Colonic mucosa (tissue), 4 donors: Measurements from ENCODE around the gene SLC27A6. TPM values are rescaled to one million over a fixed set of nuclear protein-coding genes. Genes with fewer than 3 reads are reported as not detected.

Experiments used
- DNase-seq: peaks from one replicate; pipeline ENCODE4 v3.0.0-alpha.2; 2020
- H3K27ac ChIP-seq: fragments of 200-600 bp; one replicate; pipeline ENCODE4 v1.8.0; 2021
- H3K27me3 ChIP-seq: fragments of 200-600 bp; one replicate; pipeline ENCODE4 v1.8.0; 2021
- H3K36me3 ChIP-seq: fragments of 200-600 bp; one replicate; pipeline ENCODE4 v1.8.0; 2021
- H3K4me1 ChIP-seq: fragments of 200-600 bp; one replicate; pipeline ENCODE4 v1.8.0; 2021; ENCODE audit warnings: mild to moderate bottlenecking
- H3K4me3 ChIP-seq: fragments of 200-600 bp; one replicate; pipeline ENCODE4 v1.8.0; 2021
- H3K9ac ChIP-seq, 2 donors: one replicate each; pipeline ENCODE4 v1.7.0; 2013; ENCODE audit warnings: control low read depth in 2 of 2, low read depth in 2 of 2, low read length in 2 of 2
- H3K9me3 ChIP-seq: fragments of 200-600 bp; one replicate; pipeline ENCODE4 v1.8.0; 2021
- intact Hi-C: fragments of 100-400 bp; cut with DNase I; formaldehyde crosslinking; loops from one replicate; pipeline ENCODE4 v1.14.1; 2022
- total RNA-seq, 2 donors: library from RNA; stranded (reverse); fragmentation: NEBNext Ultra II Directional in 1 of 2; extraction: Animal tissue kit (Norgen Biotek cat#: 25700) in 1 of 2; gene quantifications; one replicate each; pipeline ENCODE4 v1.2.1, GENCODE V29; 2021
- TF ChIP-seq, protein P1 (sequence below): fragments of 200-600 bp; IDR thresholded peaks from one replicate; pipeline ENCODE4 v1.8.0; 2022; ENCODE audit warnings: antibody characterized with exemption, mild to moderate bottlenecking
- donor health status: healthy.
- donor health status: DM: no; HTN: no; CAD: no.
- donor health status: DM: no; HTN: no; CAD: no.

SLC27A6 gene
- total RNA-seq, 2 donors from 2014 or later, result 0.48 to 0.67 TPM

DNA sequence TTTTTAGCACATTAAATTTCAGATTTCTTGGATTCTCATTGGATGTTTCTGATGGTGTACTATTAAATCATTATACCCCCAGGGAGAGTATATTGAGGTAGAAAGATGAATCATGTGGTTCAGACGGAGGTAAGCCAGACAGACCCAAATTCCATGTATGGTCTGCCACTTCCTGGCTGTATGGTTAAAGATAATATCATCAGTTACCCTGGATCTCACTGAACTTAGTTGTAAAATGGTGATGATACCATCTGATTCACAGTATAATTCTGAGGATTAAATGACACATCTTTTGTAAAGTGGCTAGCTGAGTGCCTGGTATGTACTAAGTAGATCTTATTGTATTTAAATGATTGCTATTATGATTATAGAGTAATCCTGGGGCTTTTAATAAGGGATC is 9.3 kb downstream of the SLC27A6 start:
- Histone ChIP-seq H3K4me1 (no peaks in the 10 kb centered on the region), H3K27me3 (no peaks in the 10 kb centered on the region), H3K4me3 (no peak overlapping the region), H3K9ac (no peak overlapping the region), H3K9me3 (no peaks in the 10 kb centered on the region), H3K36me3 (no peaks in the 10 kb centered on the region), H3K27ac (no peak overlapping the region)
- intact Hi-C loops, result no loop called here
- DNase-seq, result no peak
- TF ChIP-seq, protein P1, sequence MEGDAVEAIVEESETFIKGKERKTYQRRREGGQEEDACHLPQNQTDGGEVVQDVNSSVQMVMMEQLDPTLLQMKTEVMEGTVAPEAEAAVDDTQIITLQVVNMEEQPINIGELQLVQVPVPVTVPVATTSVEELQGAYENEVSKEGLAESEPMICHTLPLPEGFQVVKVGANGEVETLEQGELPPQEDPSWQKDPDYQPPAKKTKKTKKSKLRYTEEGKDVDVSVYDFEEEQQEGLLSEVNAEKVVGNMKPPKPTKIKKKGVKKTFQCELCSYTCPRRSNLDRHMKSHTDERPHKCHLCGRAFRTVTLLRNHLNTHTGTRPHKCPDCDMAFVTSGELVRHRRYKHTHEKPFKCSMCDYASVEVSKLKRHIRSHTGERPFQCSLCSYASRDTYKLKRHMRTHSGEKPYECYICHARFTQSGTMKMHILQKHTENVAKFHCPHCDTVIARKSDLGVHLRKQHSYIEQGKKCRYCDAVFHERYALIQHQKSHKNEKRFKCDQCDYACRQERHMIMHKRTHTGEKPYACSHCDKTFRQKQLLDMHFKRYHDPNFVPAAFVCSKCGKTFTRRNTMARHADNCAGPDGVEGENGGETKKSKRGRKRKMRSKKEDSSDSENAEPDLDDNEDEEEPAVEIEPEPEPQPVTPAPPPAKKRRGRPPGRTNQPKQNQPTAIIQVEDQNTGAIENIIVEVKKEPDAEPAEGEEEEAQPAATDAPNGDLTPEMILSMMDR, result no peak

- intact Hi-C loops, result no loop called here
- no peaks in the 10 kb centered on the region for H3K9me3 ChIP-seq
- no peaks in the 10 kb centered on the region for H3K27me3 ChIP-seq
- H3K4me1 ChIP-seq, result no peaks in the 10 kb centered on the region
- H3K9ac ChIP-seq, result no peak overlapping the region
- H3K27ac ChIP-seq, result no peak overlapping the region
- no peaks in the 10 kb centered on the region for H3K36me3 ChIP-seq
- H3K4me3 ChIP-seq, result no peak overlapping the region
- TF ChIP-seq, protein P1, result no peak
- no peak for DNase-seq
Measured at GRCh38 chr5:128979761-128980160, 14.5 kb downstream of the SLC27A6 start.

DNA sequence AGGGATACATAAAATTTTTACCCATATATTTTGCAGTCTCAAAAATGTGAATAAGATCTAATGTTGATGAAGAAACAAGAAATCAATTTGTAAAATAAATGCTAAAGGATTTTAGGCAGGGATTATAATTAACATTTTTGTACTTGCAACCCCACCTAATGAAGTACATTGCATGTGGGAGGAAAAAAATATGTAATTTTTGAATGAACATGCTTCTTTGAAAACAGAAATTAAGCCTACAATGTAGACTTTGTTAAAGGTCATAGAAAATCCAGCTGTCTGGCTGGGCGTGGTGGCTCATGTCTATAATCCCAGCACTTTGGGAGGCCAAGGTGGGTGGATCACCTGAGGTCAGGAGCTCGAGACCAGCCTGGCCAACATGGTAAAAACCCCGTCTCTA is 15.6 kb downstream of the SLC27A6 start:
- no peak for DNase-seq
- H3K9me3 ChIP-seq, result no peaks in the 10 kb centered on the region

GRCh38 chr5:128984480-128984879 is 19.2 kb downstream of the SLC27A6 start:
- intact Hi-C loops, result no loop called here
- H3K9ac ChIP-seq, result no peak overlapping the region

More for the DNA sequence above, 15.6 kb downstream of the SLC27A6 start:
- TF ChIP-seq, protein P1, result no peak
- H3K27ac ChIP-seq, result no peak overlapping the region
- no peaks in the 10 kb centered on the region for H3K4me1 ChIP-seq
- intact Hi-C loops, result no loop called here
- H3K9ac ChIP-seq, result no peak overlapping the region
- H3K4me3 ChIP-seq, result no peak overlapping the region
- H3K27me3 ChIP-seq, result no peaks in the 10 kb centered on the region
- no peaks in the 10 kb centered on the region for H3K36me3 ChIP-seq

DNA sequence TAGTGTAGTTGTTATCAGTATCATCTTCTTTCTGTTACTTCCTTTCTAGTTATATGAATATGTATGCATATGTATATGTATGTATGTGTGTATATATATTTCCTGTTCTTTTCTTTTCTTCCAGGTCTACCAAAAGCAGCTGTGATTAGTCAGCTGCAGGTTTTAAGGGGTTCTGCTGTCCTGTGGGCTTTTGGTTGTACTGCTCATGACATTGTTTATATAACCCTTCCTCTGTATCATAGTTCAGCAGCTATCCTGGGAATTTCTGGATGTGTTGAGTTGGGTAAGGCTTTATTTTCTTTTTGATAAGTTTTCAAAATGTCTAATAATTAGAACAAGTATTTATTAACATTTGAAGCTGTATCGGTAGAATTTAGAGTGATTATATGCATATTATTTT is 23.2 kb downstream of the SLC27A6 start:
- Histone ChIP-seq H3K9ac (no peak overlapping the region), H3K27ac (no peak overlapping the region), H3K36me3 (no peaks in the 10 kb centered on the region), H3K9me3 (no peaks in the 10 kb centered on the region), H3K4me1 (no peaks in the 10 kb centered on the region), H3K4me3 (no peak overlapping the region), H3K27me3 (no peaks in the 10 kb centered on the region)
- no peak for DNase-seq
- intact Hi-C loops, result no loop called here
- TF ChIP-seq, protein P1, result no peak

More at GRCh38 chr5:128984480-128984879, 19.2 kb downstream of the SLC27A6 start:
- no peak for DNase-seq
- TF ChIP-seq, protein P1, result no peak
- H3K27ac ChIP-seq, result no peak overlapping the region
- H3K27me3 ChIP-seq, result no peaks in the 10 kb centered on the region
- no peaks in the 10 kb centered on the region for H3K4me1 ChIP-seq
- H3K36me3 ChIP-seq, result no peaks in the 10 kb centered on the region
- no peak overlapping the region for H3K4me3 ChIP-seq
- H3K9me3 ChIP-seq, result no peaks in the 10 kb centered on the region
